ENCODE results near the gene EIF4E1B. TPM values are rescaled to one million over a fixed set of nuclear protein-coding genes. Genes with fewer than 3 reads are reported as not detected.

Gene EIF4E1B
- total RNA-seq, 3 donors from 2014 or later = 1.6 TPM; not detected in 2

GRCh38 chr5:176646049-176646706 lies 15.7 kb downstream of the EIF4E1B start:
- TF ChIP-seq, protein P1, sequence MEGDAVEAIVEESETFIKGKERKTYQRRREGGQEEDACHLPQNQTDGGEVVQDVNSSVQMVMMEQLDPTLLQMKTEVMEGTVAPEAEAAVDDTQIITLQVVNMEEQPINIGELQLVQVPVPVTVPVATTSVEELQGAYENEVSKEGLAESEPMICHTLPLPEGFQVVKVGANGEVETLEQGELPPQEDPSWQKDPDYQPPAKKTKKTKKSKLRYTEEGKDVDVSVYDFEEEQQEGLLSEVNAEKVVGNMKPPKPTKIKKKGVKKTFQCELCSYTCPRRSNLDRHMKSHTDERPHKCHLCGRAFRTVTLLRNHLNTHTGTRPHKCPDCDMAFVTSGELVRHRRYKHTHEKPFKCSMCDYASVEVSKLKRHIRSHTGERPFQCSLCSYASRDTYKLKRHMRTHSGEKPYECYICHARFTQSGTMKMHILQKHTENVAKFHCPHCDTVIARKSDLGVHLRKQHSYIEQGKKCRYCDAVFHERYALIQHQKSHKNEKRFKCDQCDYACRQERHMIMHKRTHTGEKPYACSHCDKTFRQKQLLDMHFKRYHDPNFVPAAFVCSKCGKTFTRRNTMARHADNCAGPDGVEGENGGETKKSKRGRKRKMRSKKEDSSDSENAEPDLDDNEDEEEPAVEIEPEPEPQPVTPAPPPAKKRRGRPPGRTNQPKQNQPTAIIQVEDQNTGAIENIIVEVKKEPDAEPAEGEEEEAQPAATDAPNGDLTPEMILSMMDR (IDR thresholded peaks at IDR 0.05) = no peak
- no peak for TF ChIP-seq POLR2AphosphoS5 (IDR thresholded peaks at IDR 0.05)
- no peak for TF ChIP-seq POLR2A (IDR thresholded peaks at IDR 0.05)
- H3K27ac ChIP-seq = peak overlapping the region; percentile 76 to 82
- intact Hi-C loops (cut with DNase I; ENCODE audit: low total_unique reads) = no loop called here
- no peaks in the 10 kb centered on the region for H3K9me3 ChIP-seq
- H3K36me3 ChIP-seq = no peaks in the 10 kb centered on the region
- H3K27me3 ChIP-seq = no peaks in the 10 kb centered on the region
- no peaks in the 10 kb centered on the region for H3K4me1 ChIP-seq
- no peak for DNase-seq (ENCODE audit: low spot score in 2 of 2)
- peak overlapping the region in 2 of 3 donors; percentile 61 to 76 for H3K4me3 ChIP-seq

DNA sequence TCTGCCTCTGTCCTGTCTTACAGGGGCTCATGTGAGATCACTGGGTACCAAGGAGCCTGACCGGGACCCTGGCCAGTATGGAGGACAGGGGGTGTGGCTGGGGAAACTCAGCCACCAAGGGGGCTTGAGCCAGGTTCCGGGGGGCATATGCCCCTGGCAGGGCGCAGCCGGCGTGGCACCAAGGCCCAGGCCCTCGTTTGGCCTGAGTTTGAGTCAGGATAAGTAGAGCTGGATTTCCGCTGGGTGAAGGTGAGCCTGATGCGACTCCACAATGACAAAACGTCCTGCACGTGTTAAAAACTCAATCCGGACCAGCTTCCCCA lies 16.2 kb downstream of the EIF4E1B start:
- TF ChIP-seq POLR2A (IDR thresholded peaks at IDR 0.05) = no peak
- intact Hi-C loops (cut with DNase I; ENCODE audit: low total_unique reads) = no loop called here
- Histone ChIP-seq H3K36me3 (no peaks in the 10 kb centered on the region), H3K27me3 (no peaks in the 10 kb centered on the region), H3K27ac (peak overlapping the region; percentile 76 to 82), H3K9me3 (no peaks in the 10 kb centered on the region), H3K4me3 (peak overlapping the region; percentile 61 to 76 (median 74)), H3K4me1 (no peaks in the 10 kb centered on the region)
- DNase-seq (ENCODE audit: low spot score in 2 of 2) = no peak

- H3K4me1 ChIP-seq = no peaks in the 10 kb centered on the region
- no peaks in the 10 kb centered on the region for H3K9me3 ChIP-seq
- no peaks in the 10 kb centered on the region for H3K36me3 ChIP-seq
- intact Hi-C loops (cut with DNase I; ENCODE audit: low total_unique reads) = no loop called here
- H3K27ac ChIP-seq = peak within 1 kb of the TSS; percentile 76 to 82
- DNase-seq (ENCODE audit: low spot score in 2 of 2) = peak; percentile 99 to 100
- peak within 1 kb of the TSS; percentile 61 to 76 (median 74) for H3K4me3 ChIP-seq
- no peaks in the 10 kb centered on the region for H3K27me3 ChIP-seq
- TF ChIP-seq, protein P1 (IDR thresholded peaks at IDR 0.05) = peak in 1 of 3 donors; percentile 9
- TF ChIP-seq POLR2AphosphoS5 (IDR thresholded peaks at IDR 0.05) (peak in 2 of 3 donors; percentile 31 to 71), POLR2A (IDR thresholded peaks at IDR 0.05) (no peak)
Measured at GRCh38 chr5:176647030-176647842, 16.8 kb downstream of the EIF4E1B start, which contains the start of gene TSPAN17. TSPAN17 (plus strand) TSS chr5:176647484; CDS start chr5:176647616, 132 bp downstream.

DNA sequence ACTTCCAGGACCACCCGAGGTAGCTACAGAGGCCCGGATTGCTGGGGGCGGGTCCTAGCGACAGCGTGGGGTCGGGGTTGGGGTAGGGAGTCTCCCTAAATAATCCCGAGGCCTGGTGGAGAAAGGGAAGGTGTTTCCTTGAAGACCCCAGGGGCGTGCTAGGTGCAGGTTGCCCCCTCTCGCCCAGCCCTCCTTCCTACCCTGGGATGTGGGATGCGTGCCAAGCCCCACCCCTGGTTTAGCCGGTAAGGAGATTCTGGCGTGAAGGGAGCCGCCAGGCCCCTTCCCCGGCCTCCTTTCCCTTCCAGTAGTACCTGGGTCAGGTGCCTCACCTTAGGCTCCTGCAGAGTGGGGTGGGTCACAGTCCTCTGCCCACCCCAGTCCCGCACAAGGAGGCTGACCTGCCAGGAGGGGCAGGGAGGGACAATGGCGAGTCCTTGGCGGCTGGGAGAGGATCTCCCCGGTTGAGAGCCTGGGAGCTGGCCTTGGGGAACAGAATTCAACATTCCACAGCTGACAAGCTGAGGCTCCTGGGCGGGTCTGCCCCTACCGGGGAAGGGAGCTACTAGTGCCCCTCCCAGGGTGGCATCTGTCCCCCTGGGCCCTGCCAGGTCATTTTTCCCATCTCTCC lies 17.5 kb downstream of the EIF4E1B start:
- Histone ChIP-seq H3K27me3 (no peaks in the 10 kb centered on the region), H3K27ac (peak overlapping the region; percentile 76)
- peak; percentile 55 to 66 for DNase-seq (ENCODE audit: low spot score in 2 of 2)

More for the DNA sequence above, 17.5 kb downstream of the EIF4E1B start:
- Histone ChIP-seq H3K4me1 (no peaks in the 10 kb centered on the region), H3K36me3 (no peaks in the 10 kb centered on the region), H3K4me3 (peak overlapping the region; percentile 61 to 76 (median 74)), H3K9me3 (no peaks in the 10 kb centered on the region)
- TF ChIP-seq POLR2AphosphoS5 (IDR thresholded peaks at IDR 0.05) (no peak), POLR2A (IDR thresholded peaks at IDR 0.05) (no peak)
- TF ChIP-seq, protein P1 (IDR thresholded peaks at IDR 0.05) = no peak
- intact Hi-C loops (cut with DNase I; ENCODE audit: low total_unique reads) = no loop called here

Measured in breast epithelium (tissue), 4 donors.